ENCODE results near the gene PLD4. TPM values are rescaled to one million over a fixed set of nuclear protein-coding genes. Genes with fewer than 3 reads are reported as not detected.

The PLD4 gene
- total and polyA plus RNA-seq, 7 donors: 0.04 to 0.25 TPM; not detected in 5

- intact Hi-C loops (cut with DNase I): no loop called here
- Histone ChIP-seq H3K4me3 (no peak overlapping the region), H3K27ac (no peak overlapping the region), H3K4me1 (no peaks in the 10 kb centered on the region), H3K36me3 (ENCODE audit: insufficient read depth in 1 of 2, low read depth in 1 of 2) (no peaks in the 10 kb centered on the region), H3K9me3 (no peaks in the 10 kb centered on the region), H3K27me3 (ENCODE audit: insufficient read depth in 3 of 3, low read length in 2 of 3) (peaks cover 0 to 12% (median 0%) of the 10 kb centered on the region in 3 donors)
- peak in 1 of 2 donors; percentile 22 for DNase-seq
- no peak for ATAC-seq
- 89 to 91% (median 90%) methylated on average over 13 of the region's 13 CpGs for WGBS, 3 donors
- no peak for TF ChIP-seq CTCF (IDR thresholded peaks at IDR 0.05)
Observed at GRCh38 chr14:104953097-104953496, 28.4 kb downstream of the PLD4 start.

GRCh38 chr14:104953896-104954656 is 29.4 kb downstream of the PLD4 start:
- intact Hi-C loops (cut with DNase I): no loop called here
- Histone ChIP-seq H3K27ac (no peak overlapping the region), H3K27me3 (ENCODE audit: insufficient read depth in 3 of 3, low read length in 2 of 3) (peaks cover 0 to 14% (median 0%) of the 10 kb centered on the region in 3 donors), H3K9me3 (no peaks in the 10 kb centered on the region), H3K36me3 (ENCODE audit: insufficient read depth in 1 of 2, low read depth in 1 of 2) (no peaks in the 10 kb centered on the region), H3K4me1 (no peaks in the 10 kb centered on the region), H3K4me3 (no peak overlapping the region)
- WGBS, 3 donors: 88 to 91% (median 89%) methylated on average over 24 to 26 of the region's 26 CpGs
- TF ChIP-seq CTCF (IDR thresholded peaks at IDR 0.05): no peak
- DNase-seq: peak in 1 of 2 donors; percentile 36
- no peak for ATAC-seq

GRCh38 chr14:104954746-104955395 is 30.2 kb downstream of the PLD4 start:
- H3K4me1 ChIP-seq: no peaks in the 10 kb centered on the region
- peak in 1 of 2 donors; percentile 32 for DNase-seq
- no peaks in the 10 kb centered on the region for H3K9me3 ChIP-seq
- H3K36me3 ChIP-seq (ENCODE audit: insufficient read depth in 1 of 2, low read depth in 1 of 2): no peaks in the 10 kb centered on the region
- 75 to 83% (median 80%) methylated on average over 13 of the region's 13 CpGs for WGBS, 3 donors
- H3K4me3 ChIP-seq: no peak overlapping the region
- intact Hi-C loops (cut with DNase I): no loop called here
- TF ChIP-seq CTCF (IDR thresholded peaks at IDR 0.05): no peak
- H3K27ac ChIP-seq: no peak overlapping the region
- H3K27me3 ChIP-seq (ENCODE audit: insufficient read depth in 3 of 3, low read length in 2 of 3): peaks cover 0 to 14% (median 0%) of the 10 kb centered on the region in 3 donors
- ATAC-seq: no peak

GRCh38 chr14:104955396-104955770 is 30.7 kb downstream of the PLD4 start:
- H3K27me3 ChIP-seq (ENCODE audit: insufficient read depth in 3 of 3, low read length in 2 of 3): peaks cover 0 to 14% (median 0%) of the 10 kb centered on the region in 3 donors
- TF ChIP-seq CTCF (IDR thresholded peaks at IDR 0.05): no peak
- DNase-seq (peak in 1 of 2 donors; percentile 1), ATAC-seq (no peak)
- no peaks in the 10 kb centered on the region for H3K36me3 ChIP-seq (ENCODE audit: insufficient read depth in 1 of 2, low read depth in 1 of 2)
- intact Hi-C loops (cut with DNase I): no loop called here
- no peak overlapping the region for H3K27ac ChIP-seq
- H3K4me1 ChIP-seq: no peaks in the 10 kb centered on the region
- 96 to 100% (median 98%) methylated on average over 3 of the region's 3 CpGs for WGBS, 3 donors
- no peaks in the 10 kb centered on the region for H3K9me3 ChIP-seq
- no peak overlapping the region for H3K4me3 ChIP-seq

Data from psoas muscle (tissue), 8 donors.